ENCODE data around the gene DOK7.
A peak's percentile ranks its signal among the peaks of the same experiment; 100 is the strongest.
"Not testable (repeated sequence)": the region's sequence is repeated elsewhere in the genome, so short reads cannot be mapped to it uniquely, and the experiment has no call there.

Gene DOK7

GRCh38 chr4:3442959-3443749, 20.0 kb upstream of the DOK7 start:
- DNase-seq (ENCODE audit: low spot score), result peak; percentile 90

- no peak for DNase-seq (ENCODE audit: low spot score)
Measured at GRCh38 chr4:3443750-3444309, 19.3 kb upstream of the DOK7 start.

- DNase-seq (ENCODE audit: low spot score), result no peak
Measured at GRCh38 chr4:3444351-3445110, 18.6 kb upstream of the DOK7 start.

- DNase-seq (ENCODE audit: low spot score), result no peak
Measured at GRCh38 chr4:3445111-3445820, 17.8 kb upstream of the DOK7 start.

- DNase-seq (ENCODE audit: low spot score), result no peak
Measured at GRCh38 chr4:3445829-3446545, 17.1 kb upstream of the DOK7 start.

- no peak for DNase-seq (ENCODE audit: low spot score)
Measured at GRCh38 chr4:3446631-3447320, 16.3 kb upstream of the DOK7 start.

- DNase-seq (ENCODE audit: low spot score), result no peak
Measured at GRCh38 chr4:3447431-3448395, 15.4 kb upstream of the DOK7 start.

- DNase-seq (ENCODE audit: low spot score), result no peak
Measured at GRCh38 chr4:3449047-3449573, 14.0 kb upstream of the DOK7 start.

- DNase-seq (ENCODE audit: low spot score), result no peak
Measured at GRCh38 chr4:3449574-3450534, 13.3 kb upstream of the DOK7 start.

GRCh38 chr4:3450643-3451042, 12.5 kb upstream of the DOK7 start:
- DNase-seq (ENCODE audit: low spot score), result no peak

GRCh38 chr4:3451956-3452355, 11.2 kb upstream of the DOK7 start:
- peak; percentile 85 for DNase-seq (ENCODE audit: low spot score)

GRCh38 chr4:3452376-3452775, 10.7 kb upstream of the DOK7 start:
- no peak for DNase-seq (ENCODE audit: low spot score)

- not testable (repeated sequence) for DNase-seq (ENCODE audit: low spot score)
Measured at GRCh38 chr4:3455596-3455995, 7.5 kb upstream of the DOK7 start.

- DNase-seq (ENCODE audit: low spot score), result no peak
Measured at GRCh38 chr4:3458371-3458770, 4.7 kb upstream of the DOK7 start.

GRCh38 chr4:3459156-3459555, 4.0 kb upstream of the DOK7 start:
- not testable (repeated sequence) for DNase-seq (ENCODE audit: low spot score)

GRCh38 chr4:3460926-3461325, 2.2 kb upstream of the DOK7 start:
- DNase-seq (ENCODE audit: low spot score), result no peak

GRCh38 chr4:3461515-3462291, 1.4 kb upstream of the DOK7 start:
- no peak for DNase-seq (ENCODE audit: low spot score)

- no peak for DNase-seq (ENCODE audit: low spot score)
Measured at GRCh38 chr4:3462321-3462789, 751 bp upstream of the DOK7 start.

Data from AG08396 (cell line).